Endothelial cell (in vitro differentiated cells): ENCODE results near the gene TRAK1. TPM values are rescaled to one million over a fixed set of nuclear protein-coding genes. Genes with fewer than 3 reads are reported as not detected.
A peak's percentile ranks its signal among the peaks of the same experiment; 100 is the strongest.

ENCODE experiments used
- DNase-seq: peaks from one replicate; pipeline ENCODE4 v3.0.0; 2021; ENCODE audit warnings: low spot score
- H3K27ac Mint-ChIP-seq: one replicate; pipeline ENCODE4 v1.8.0; 2021; ENCODE audit warnings: mixed read lengths, inconsistent platforms; ENCODE audit not compliant: unreplicated experiment
- H3K27me3 Mint-ChIP-seq: one replicate; pipeline ENCODE4 v1.8.0; 2021; ENCODE audit warnings: mild to moderate bottlenecking, moderate library complexity, mixed read lengths, inconsistent platforms; ENCODE audit not compliant: unreplicated experiment
- H3K36me3 Mint-ChIP-seq: one replicate; pipeline ENCODE4 v1.8.0; 2021; ENCODE audit warnings: mild to moderate bottlenecking, low read depth, mixed read lengths, inconsistent platforms; ENCODE audit not compliant: unreplicated experiment
- H3K4me1 Mint-ChIP-seq: one replicate; pipeline ENCODE4 v1.8.0; 2021; ENCODE audit warnings: mild to moderate bottlenecking, mixed read lengths, inconsistent platforms; ENCODE audit not compliant: unreplicated experiment
- H3K4me3 Mint-ChIP-seq: one replicate; pipeline ENCODE4 v1.8.0; 2021; ENCODE audit warnings: mild to moderate bottlenecking, mixed read lengths, inconsistent platforms; ENCODE audit not compliant: unreplicated experiment
- H3K9me3 Mint-ChIP-seq: one replicate; pipeline ENCODE4 v1.8.0; 2021; ENCODE audit warnings: mixed read lengths, inconsistent platforms; ENCODE audit not compliant: unreplicated experiment
- total RNA-seq: library from RNA; stranded (reverse); fragmentation: NEBNext Ultra II Directional; extraction: Animal tissue kit (Norgen Biotek cat#: 25700); gene quantifications from one replicate; pipeline ENCODE4 v1.2.1, GENCODE V29; 2021; ENCODE audit not compliant: unreplicated experiment
- TF ChIP-seq, protein P1 (sequence below): fragments of 200-600 bp; sonication (generic); IDR thresholded peaks from one replicate; pipeline ENCODE4 v1.5.0; 2021; ENCODE audit warnings: antibody characterized with exemption; ENCODE audit not compliant: unreplicated experiment

TRAK1 gene
- total RNA-seq, 1 donor from 2014 or later: 48.2 TPM

DNA sequence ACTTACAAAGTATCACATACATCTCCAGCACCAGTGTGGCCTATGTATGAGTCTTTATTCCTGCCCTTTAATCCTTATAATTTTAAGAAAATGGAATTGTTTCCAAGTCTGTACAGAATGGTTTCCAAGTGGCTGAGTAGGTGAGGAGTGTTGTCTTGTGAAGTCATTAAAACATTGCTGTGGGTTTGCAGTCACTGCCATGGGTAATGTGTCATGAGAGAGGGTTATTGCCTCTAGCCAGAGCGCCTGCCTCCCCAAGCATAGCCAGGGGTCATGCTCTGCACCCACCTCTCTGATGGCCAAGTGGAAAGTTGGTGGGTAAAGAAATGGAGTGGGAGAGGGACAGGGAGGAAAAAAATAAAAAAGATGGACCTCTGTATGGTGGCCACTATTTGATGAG, 25.3 kb downstream of the TRAK1 start:
- peaks cover 6% of the 10 kb centered on the region for H3K27me3 Mint-ChIP-seq
- H3K4me1 Mint-ChIP-seq: peaks cover 32% of the 10 kb centered on the region
- H3K4me3 Mint-ChIP-seq: no peak overlapping the region
- DNase-seq: no peak
- H3K36me3 Mint-ChIP-seq: no peaks in the 10 kb centered on the region
- TF ChIP-seq, protein P1, sequence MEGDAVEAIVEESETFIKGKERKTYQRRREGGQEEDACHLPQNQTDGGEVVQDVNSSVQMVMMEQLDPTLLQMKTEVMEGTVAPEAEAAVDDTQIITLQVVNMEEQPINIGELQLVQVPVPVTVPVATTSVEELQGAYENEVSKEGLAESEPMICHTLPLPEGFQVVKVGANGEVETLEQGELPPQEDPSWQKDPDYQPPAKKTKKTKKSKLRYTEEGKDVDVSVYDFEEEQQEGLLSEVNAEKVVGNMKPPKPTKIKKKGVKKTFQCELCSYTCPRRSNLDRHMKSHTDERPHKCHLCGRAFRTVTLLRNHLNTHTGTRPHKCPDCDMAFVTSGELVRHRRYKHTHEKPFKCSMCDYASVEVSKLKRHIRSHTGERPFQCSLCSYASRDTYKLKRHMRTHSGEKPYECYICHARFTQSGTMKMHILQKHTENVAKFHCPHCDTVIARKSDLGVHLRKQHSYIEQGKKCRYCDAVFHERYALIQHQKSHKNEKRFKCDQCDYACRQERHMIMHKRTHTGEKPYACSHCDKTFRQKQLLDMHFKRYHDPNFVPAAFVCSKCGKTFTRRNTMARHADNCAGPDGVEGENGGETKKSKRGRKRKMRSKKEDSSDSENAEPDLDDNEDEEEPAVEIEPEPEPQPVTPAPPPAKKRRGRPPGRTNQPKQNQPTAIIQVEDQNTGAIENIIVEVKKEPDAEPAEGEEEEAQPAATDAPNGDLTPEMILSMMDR: no peak
- no peak overlapping the region for H3K27ac Mint-ChIP-seq
- no peaks in the 10 kb centered on the region for H3K9me3 Mint-ChIP-seq

DNA sequence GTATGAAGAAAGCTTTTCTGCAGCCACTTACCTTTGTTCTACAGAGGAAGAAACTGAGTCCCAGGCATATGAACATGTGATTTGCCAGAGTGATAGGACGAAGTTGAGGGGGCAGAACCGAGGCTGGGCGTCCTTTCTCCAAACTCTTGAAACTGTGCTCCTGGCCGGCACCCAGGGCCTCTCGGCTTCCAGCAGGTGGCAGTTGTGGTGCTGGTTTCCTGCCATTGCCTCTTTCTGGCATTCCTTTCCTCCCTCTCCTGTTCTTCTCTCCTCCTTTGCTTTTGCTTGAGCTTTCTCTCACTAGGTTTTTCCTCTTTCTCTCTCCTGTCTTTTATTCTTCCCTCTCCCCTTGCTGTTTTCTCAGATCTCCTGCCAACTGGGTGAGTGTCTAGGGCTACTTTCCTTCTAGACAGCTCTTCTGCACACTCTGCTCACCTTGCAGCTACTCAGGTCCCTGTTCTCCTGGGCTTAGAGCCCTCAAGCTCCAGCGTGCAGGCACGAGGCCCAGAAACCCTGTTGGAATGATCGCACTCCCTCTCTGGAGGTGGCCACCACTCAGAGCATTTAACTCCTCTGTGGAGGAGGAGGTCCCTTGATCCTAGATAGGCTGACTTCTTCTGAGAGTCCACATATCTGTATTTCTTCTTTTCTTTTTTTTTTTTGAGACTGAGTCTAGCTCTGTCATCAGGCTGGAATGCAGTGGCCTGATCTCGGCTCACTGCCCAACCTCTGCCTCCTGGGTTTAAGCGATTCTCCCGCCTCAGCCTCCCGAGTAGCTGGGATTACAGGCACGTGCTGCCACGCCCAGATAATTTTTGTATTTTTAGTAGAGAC, 26.2 kb downstream of the TRAK1 start:
- H3K36me3 Mint-ChIP-seq: no peaks in the 10 kb centered on the region
- no peak overlapping the region for H3K4me3 Mint-ChIP-seq
- H3K4me1 Mint-ChIP-seq: peaks cover 37% of the 10 kb centered on the region
- H3K27me3 Mint-ChIP-seq: peaks cover 6% of the 10 kb centered on the region
- TF ChIP-seq, protein P1: no peak
- H3K9me3 Mint-ChIP-seq: no peaks in the 10 kb centered on the region
- H3K27ac Mint-ChIP-seq: no peak overlapping the region
- DNase-seq: peak; percentile 44

DNA sequence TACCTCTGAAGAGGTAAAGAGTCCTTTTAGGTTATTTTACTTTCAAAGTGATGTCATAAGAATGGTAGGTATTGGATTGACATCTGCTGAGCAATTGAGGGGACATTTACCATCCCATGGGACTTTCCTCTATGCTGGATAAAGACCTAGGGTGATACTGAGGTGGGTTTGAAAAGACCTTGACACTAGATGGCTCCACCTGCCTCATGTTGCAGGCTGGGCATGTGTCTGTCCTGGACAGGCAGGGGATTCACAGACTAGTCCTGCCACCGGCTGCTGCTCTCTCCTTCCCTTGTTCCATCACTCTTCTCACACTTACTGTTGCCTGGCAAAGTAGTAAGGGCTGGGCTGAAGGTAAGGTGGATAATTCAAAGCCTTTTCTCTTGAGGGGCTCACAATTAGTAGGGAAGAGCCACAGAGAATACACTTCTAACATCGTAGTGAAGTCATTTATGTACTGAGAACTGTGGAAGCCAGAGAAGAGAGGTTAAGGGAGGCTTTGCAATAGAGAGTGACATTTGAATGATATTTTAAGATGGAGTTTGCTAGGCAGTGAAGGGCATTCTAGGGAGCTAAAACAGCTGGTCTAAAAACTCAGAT, 27.7 kb downstream of the TRAK1 start:
- TF ChIP-seq, protein P1: no peak
- no peaks in the 10 kb centered on the region for H3K36me3 Mint-ChIP-seq
- H3K27ac Mint-ChIP-seq: no peak overlapping the region
- H3K4me3 Mint-ChIP-seq: no peak overlapping the region
- H3K9me3 Mint-ChIP-seq: no peaks in the 10 kb centered on the region
- peaks cover 50% of the 10 kb centered on the region for H3K4me1 Mint-ChIP-seq
- H3K27me3 Mint-ChIP-seq: peaks cover 6% of the 10 kb centered on the region
- peak; percentile 40 for DNase-seq

DNA sequence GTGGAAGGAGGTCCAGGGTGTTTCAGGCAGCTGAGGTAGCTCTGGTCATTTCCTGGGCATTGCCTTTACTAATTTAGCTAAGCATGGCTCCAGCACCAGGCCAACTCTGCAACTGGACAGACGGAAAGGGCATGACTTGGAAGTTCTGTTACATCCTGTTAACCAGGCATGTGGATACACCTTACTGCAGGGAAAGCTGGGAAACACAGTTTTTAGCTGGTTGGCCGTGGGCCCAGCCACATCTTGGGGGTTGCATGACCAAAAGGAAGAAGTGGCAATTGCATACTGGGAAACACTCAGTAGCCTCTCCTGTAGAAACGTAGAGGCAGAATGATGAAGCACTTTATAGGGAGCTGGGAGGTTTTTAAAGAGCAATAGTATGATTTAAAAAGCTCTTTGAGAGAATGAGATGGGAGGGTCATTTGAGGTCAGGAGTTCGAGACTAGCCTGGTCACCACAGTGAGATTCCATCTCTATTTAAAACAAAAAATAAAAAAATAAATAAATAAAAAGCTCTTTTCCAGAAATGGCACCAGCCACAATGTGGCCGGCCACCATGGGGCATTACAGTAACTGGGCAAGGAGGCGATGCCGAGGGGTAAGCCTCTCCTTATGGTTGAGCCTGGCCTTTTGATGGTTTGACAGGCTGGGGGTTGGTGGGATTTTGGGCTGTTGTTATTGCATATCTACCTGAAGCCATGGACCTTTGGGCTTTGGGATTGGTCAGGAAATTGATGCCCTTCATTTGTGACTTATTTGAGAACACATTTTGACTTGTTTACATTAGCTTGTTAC, 28.6 kb downstream of the TRAK1 start:
- DNase-seq: no peak
- H3K4me1 Mint-ChIP-seq: peaks cover 50% of the 10 kb centered on the region
- H3K4me3 Mint-ChIP-seq: no peak overlapping the region
- TF ChIP-seq, protein P1: no peak
- H3K27me3 Mint-ChIP-seq: peaks cover 6% of the 10 kb centered on the region
- no peaks in the 10 kb centered on the region for H3K9me3 Mint-ChIP-seq
- H3K27ac Mint-ChIP-seq: peak overlapping the region; percentile 55
- H3K36me3 Mint-ChIP-seq: no peaks in the 10 kb centered on the region
